Activated T-helper 9 cell treated with anti-CD3 and anti-CD28 coated beads, Interleukin-2, amount 50 U/mL, for 16 hours (primary cell): Measurements from ENCODE around the gene GLRB.
"Not testable (repeated sequence)": the region's sequence is repeated elsewhere in the genome, so short reads cannot be mapped to it uniquely, and the experiment has no call there.

Experiments used
- DNase-seq: peaks from one replicate; pipeline ENCODE4 v3.0.0-alpha.2; 2020; ENCODE audit warnings: low read depth

GLRB gene

GRCh38 chr4:157075811-157076577 is at the start of gene GLRB:
TSS of gene GLRB (plus strand) at chr4:157076150. CDS start at chr4:157078025, 1,875 bp downstream.
- no peak for DNase-seq

GRCh38 chr4:157035471-157035870 is 40.5 kb upstream of the GLRB start:
- no peak for DNase-seq

- DNase-seq: no peak
Measured at GRCh38 chr4:157040405-157040804, 35.5 kb upstream of the GLRB start.

DNA sequence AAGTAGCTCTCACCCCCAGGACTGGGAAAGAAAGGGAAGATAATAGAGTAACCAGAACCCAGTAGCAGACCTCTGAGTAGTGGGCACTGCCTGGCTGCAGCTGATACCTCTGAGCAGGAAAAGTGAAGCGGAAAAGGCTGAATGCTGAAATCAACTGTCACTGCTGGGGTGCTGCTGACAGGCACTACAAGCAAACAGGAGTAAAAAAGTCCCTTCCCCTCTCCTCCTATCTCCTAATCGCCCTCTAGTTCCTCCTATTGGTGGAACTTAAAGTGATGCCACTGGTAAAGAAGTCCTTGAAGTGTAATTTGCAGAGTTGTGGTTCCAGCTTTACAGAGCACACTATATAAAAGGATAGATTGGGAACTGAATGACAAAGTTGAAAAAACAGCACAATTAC is 32.8 kb upstream of the GLRB start:
- DNase-seq: no peak

DNA sequence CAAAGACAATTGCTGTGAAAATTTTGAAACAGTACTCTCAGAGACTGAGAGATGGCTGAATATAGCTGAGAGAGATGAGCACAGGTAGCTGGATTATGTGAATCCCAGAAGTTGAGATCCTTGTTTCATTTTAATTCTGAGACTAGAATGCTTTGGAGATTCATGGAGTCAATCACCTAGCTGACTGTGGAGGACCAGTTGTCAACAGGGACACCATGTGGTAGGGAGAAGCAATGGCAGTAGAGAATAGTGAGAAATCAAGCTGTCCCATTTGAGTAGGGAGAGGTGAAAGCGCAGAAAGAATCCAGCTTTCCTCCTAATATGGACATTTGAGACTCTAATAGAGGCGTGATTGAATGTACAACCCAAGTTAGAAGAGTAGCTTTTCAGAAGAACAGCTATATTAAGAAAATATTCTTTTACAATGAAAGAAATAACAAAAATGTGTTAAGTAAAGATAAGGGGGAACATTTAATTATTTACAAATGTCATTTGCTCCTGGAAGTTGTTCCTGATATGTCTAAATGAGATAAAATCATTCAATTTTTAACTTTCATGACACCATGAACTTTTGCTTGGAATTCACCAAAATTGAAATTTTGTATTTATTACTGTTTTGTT is 30.3 kb upstream of the GLRB start:
- DNase-seq: no peak

- DNase-seq: no peak
Measured at GRCh38 chr4:157048248-157048647, 27.7 kb upstream of the GLRB start.

DNA sequence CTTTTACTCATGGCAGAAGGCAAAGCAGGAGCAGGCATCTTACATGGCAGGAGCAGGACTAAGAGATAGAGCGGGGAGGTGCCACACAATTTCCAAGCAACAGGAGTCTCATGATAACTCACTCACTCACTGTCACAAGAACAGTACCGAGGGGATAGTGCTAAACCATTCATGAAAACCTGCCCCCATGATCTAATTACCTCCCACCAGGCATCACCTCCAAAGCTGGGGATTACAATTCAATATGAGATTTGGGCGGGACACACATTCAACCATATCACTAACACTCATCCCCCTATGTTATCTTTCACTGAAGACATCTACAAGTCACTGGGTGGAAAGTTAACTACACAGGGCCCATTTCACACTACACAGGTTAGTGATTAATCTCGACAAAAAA is 25.4 kb upstream of the GLRB start:
- DNase-seq: no peak

GRCh38 chr4:157052429-157053040 is 23.4 kb upstream of the GLRB start:
- DNase-seq: no peak

DNA sequence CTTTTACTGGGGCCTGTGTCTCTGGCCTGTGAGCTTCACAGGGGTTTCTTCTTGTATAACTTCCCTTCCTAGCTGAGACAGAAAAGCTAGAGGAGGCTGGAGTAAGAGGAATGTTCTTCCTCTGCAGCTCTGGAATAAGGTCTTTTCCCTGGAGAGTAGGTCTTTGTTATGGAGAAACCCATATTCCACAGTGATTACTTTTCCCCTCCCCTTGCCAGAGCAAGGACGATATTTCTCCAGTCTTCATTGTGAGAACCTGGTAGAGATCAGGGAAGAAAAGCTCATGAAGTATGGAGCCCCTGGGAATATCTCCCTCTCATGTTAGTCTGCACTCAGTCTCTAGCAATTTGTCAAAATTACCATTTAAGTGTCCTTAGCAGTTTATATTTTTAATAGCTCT is 18.7 kb upstream of the GLRB start:
- DNase-seq: no peak

- not testable (repeated sequence) for DNase-seq
Measured at GRCh38 chr4:157058899-157059298, 17.1 kb upstream of the GLRB start.

- no peak for DNase-seq
Measured at GRCh38 chr4:157072002-157072401, 3.9 kb upstream of the GLRB start.

DNA sequence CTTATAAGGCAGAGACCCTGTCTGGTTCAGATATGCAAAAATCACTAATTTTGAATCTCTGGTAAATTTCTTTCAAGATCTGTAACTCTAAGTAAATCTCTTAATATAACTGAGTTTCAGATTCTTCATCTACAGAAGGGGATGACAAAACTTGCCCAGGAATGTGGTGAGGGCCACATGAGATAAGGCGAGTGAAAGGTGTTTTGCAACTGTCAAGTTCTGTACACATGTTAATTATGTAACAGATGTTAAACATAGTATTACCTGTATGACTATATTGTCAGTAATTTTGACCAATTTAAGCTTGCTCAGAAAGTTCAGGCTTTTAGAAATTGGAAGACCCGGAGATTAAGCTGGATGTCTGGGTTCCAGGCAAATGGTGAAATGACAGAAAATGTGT is 549 bp upstream of the GLRB start:
- no peak for DNase-seq

GRCh38 chr4:157076578-157076947 is 613 bp downstream of the GLRB start:
- DNase-seq: no peak

DNA sequence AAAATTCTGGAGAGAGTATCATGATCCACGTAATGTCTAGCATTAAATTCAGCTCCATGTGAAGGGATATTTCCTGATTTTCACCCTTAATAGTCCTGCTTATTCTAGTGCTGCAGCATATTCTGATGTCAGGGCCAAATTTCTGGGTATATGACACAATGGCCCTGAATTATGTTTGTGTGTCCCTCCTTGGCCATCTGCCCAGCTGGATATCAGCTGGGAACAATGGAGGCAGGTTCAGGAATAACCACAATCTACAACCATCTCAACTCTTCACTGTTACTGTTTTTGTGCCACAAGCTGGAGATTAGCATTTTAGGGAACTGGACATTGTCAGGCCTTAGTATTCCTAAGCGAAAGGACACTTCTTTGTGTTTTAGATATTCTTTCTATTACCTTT is 3.5 kb downstream of the GLRB start:
- DNase-seq: no peak

- DNase-seq: no peak
Measured at GRCh38 chr4:157080605-157081004, 4.7 kb downstream of the GLRB start.

DNA sequence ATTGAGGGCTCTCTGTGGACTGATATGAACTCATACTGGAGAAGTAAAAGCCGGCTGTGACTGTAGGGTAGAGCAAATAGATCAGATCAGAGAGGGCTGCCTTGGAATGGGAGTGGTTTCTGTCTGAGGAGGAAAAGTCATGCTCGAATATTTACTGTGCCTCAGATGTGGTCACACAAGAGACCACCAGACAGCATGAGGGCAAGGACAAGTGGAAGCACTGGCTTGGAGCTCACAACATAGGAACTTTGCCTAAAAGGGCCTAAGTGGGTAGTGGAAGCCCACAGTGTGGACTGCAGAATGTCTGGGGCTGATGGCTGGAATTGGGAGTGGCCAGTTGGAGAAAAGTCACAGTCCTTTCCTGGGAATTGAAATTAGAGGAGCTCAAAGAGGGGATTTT is 19.8 kb downstream of the GLRB start:
- DNase-seq: no peak

DNA sequence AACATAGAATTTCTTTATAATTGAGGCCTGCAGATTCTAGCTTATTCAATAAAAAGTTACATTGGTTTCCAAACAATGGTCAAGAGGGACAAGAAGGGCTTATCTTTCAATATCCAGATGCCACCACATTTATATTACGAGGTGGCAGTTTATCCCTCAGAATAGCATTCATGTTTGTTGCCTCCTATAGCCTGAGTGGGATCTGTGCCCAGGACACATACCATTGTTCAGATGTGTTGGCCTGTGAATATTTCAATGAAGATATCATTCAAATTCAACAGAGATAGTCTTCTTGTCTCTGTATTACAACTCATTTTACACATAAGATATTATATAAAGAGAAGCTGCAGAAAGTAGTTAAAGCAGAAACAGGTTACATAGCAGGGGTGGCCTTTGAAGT is 20.5 kb downstream of the GLRB start:
- DNase-seq: no peak

- no peak for DNase-seq
Measured at GRCh38 chr4:157099506-157099905, 23.6 kb downstream of the GLRB start.

DNA sequence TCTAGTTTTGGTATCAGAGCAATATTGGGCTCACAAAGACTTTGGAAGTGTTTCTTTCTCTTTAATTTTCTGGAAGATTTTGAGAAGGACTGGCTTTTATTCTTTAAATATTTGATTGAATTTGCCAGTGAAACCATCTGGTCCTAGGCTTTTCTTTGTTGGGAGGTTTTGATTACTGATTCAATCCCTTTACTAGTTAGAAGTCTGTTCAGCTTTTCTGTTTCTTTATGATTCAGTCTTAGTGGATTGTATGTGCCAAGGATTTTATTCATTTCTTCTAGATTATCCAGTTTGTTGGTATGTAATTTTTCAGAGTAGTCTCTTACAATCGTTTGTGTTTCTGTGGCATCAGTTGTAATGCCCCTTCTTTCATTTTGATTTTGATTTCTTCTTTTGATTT is 28.6 kb downstream of the GLRB start:
- DNase-seq: no peak

GRCh38 chr4:157114671-157115070 is 38.7 kb downstream of the GLRB start:
- no peak for DNase-seq

DNA sequence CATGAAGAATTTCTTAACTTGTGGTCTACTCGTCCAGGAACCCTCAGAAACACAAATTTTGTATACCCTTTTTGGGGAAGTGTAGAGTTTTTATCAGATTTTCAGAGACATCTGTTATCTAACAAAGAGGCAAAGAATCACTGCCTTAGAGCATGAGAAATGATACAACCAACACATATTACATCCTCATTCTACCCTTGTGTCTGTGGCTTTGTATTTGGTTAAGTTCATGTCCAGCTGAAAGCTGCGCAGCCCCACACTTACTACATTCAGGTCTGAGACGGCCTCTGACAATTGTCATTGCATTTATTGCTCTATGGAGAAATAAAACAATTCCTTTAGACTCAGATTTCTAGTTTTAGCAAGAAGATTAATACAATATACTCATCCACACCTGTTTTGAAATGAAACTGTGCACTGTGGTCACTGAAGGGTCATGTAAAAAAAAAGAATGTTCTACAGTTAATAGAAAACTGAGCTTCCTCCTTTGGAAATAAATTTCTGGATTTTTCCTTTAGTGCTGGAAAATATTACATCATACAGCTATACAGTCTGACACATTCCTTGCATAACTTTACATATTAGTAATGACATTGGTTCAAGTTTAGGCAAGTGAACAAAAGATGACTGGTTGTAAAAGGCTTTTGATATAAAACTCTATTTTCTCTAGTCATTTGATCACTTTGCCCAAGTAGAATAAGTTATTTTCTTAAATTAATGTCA is 39.8 kb downstream of the GLRB start:
- DNase-seq: no peak

DNA sequence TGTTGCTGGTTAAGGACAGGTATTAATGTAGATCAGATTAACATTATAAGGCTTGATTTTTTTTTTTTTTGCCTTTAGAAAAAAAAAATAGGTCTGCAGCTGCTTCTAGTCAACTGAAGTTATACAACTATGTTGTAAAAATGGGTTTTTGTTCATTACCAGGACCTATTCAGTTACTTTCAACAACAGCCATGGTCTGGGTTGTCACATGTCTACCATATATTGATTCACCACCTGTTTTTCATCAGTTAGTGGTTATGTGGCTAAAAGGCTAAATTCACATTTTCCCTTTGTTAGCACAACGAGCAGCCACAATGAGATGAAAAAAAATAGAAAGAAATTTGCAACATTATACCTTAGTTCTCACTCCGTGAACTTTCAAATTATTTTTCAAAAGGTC is 45.5 kb downstream of the GLRB start:
- DNase-seq: no peak

GRCh38 chr4:157127571-157127970 is 51.6 kb downstream of the GLRB start:
- no peak for DNase-seq
